Endometrial microvascular endothelial cells (primary cell): ENCODE measurements around the gene LRP1-AS. TPM values are rescaled to one million over a fixed set of nuclear protein-coding genes. Genes with fewer than 3 reads are reported as not detected.

Source experiments
- total RNA-seq: library from RNA; depleted of rRNA; stranded (reverse); fragments of >200 nt; gene quantifications from one replicate; pipeline ENCODE4 v1.2.3, GENCODE V29; 2015; ENCODE audit errors: inconsistent ontology term

LRP1-AS gene
- total RNA-seq, 1 donor from 2014 or later: not detected

Other genes starting within 250 kb of the LRP1-AS start
- gene SDR9C7, start 213.2 kb downstream of the LRP1-AS start, total RNA-seq: not detected
- not detected for gene RDH16, start 190.0 kb downstream of the LRP1-AS start, total RNA-seq
- 3.1 TPM for gene ZBTB39, start 141.1 kb downstream of the LRP1-AS start, total RNA-seq
- gene TAC3, start 131.1 kb downstream of the LRP1-AS start, total RNA-seq: not detected
- gene MYO1A, start 97.5 kb downstream of the LRP1-AS start, total RNA-seq: not detected
- gene NEMP1, start 68.8 kb downstream of the LRP1-AS start, total RNA-seq: 12.6 TPM
- 13.0 TPM for gene NAB2, start 58.5 kb downstream of the LRP1-AS start, total RNA-seq
- 94.0 TPM for gene STAT6, start 36.3 kb downstream of the LRP1-AS start, total RNA-seq
- 3.1 TPM for gene LRP1, start 19.1 kb downstream of the LRP1-AS start, total RNA-seq
- 0.19 TPM for gene NXPH4, start 69.2 kb upstream of the LRP1-AS start, total RNA-seq
- gene SHMT2, start 82.1 kb upstream of the LRP1-AS start, total RNA-seq: 172 TPM
- gene STAC3, start 103.6 kb upstream of the LRP1-AS start, total RNA-seq: 0.37 TPM